T-helper 1 cell treated with Interleukin-12 subunit alpha and Interleukin-12 subunit beta and Interleukin-4 antibody, amounts not matched to agents 30 μg/mL and 1 μg/mL, for 36 hours (primary cell): ENCODE measurements around the gene ASIC2.
A peak's percentile ranks its signal among the peaks of the same experiment; 100 is the strongest.
"Not testable (repeated sequence)": the region's sequence is repeated elsewhere in the genome, so short reads cannot be mapped to it uniquely, and the experiment has no call there.

Experiments
- H3K27ac Mint-ChIP-seq: one replicate; pipeline ENCODE4 v1.8.0; 2021; ENCODE audit warnings: mild to moderate bottlenecking, mixed read lengths
- H3K27me3 Mint-ChIP-seq: one replicate; pipeline ENCODE4 v1.8.0; 2021; ENCODE audit warnings: low read depth, mixed read lengths
- H3K36me3 Mint-ChIP-seq: one replicate; pipeline ENCODE4 v1.8.0; 2021; ENCODE audit warnings: low read depth, mixed read lengths
- H3K4me1 Mint-ChIP-seq: one replicate; pipeline ENCODE4 v1.8.0; 2021; ENCODE audit warnings: low read depth, mixed read lengths
- H3K4me3 Mint-ChIP-seq: one replicate; pipeline ENCODE4 v1.8.0; 2021; ENCODE audit warnings: mild to moderate bottlenecking, moderate library complexity, mixed read lengths
- H3K9me3 Mint-ChIP-seq: one replicate; pipeline ENCODE4 v1.8.0; 2021; ENCODE audit warnings: mixed read lengths

Gene ASIC2

DNA sequence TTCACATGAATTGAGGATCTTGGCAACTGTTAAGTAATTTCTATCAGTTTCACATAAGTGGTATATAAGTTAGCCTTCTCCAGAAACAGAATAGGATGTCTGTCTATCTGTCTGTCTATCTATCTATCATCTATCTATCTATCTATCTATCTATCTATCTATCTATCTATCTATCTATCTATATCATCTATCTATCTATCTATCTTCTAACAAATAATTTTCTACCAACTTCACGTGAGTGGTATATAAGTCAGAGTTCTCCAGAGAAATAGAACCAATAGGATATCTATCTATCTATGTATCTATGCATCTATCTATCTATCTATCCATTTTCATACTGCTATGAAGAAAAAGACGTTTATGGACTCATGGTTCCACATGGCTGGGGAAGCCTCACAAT lies 312.9 kb downstream of the ASIC2 start:
- H3K36me3 Mint-ChIP-seq, result no peaks in the 10 kb centered on the region
- H3K4me1 Mint-ChIP-seq, result no peaks in the 10 kb centered on the region
- H3K9me3 Mint-ChIP-seq, result peaks cover 22% of the 10 kb centered on the region
- peaks cover 13% of the 10 kb centered on the region for H3K27me3 Mint-ChIP-seq
- no peak overlapping the region for H3K4me3 Mint-ChIP-seq
- H3K27ac Mint-ChIP-seq, result no peak overlapping the region

DNA sequence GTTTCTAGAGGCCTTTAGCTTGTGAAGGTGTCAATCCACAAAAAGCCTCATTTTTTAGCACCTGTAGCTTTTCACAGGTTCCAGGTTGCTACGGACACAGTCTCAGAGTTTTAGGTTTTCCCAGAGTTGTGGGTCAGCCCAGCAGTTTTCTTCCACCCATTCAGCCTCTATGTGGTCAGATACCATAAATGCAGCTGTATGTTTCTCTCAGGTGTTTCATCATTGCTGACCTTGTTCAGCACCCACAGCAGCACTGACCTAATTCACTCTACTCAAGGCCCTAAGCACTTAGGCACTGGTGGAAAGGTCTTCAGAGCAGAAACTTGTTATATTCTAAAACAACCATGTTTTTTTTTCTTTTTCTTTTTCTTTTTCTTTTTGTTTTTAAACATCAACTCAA lies 316.5 kb downstream of the ASIC2 start:
- peaks cover 11% of the 10 kb centered on the region for H3K9me3 Mint-ChIP-seq
- H3K4me1 Mint-ChIP-seq, result peaks cover 3% of the 10 kb centered on the region
- peaks cover 8% of the 10 kb centered on the region for H3K27me3 Mint-ChIP-seq
- H3K36me3 Mint-ChIP-seq, result no peaks in the 10 kb centered on the region
- no peak overlapping the region for H3K4me3 Mint-ChIP-seq
- no peak overlapping the region for H3K27ac Mint-ChIP-seq

- Mint-ChIP-seq H3K4me1 (peaks cover 8% of the 10 kb centered on the region), H3K27me3 (peaks cover 8% of the 10 kb centered on the region), H3K36me3 (no peaks in the 10 kb centered on the region), H3K4me3 (no peak overlapping the region), H3K9me3 (peaks cover 11% of the 10 kb centered on the region), H3K27ac (no peak overlapping the region)
Observed at GRCh38 chr17:32976131-32976530, 317.0 kb downstream of the ASIC2 start.

DNA sequence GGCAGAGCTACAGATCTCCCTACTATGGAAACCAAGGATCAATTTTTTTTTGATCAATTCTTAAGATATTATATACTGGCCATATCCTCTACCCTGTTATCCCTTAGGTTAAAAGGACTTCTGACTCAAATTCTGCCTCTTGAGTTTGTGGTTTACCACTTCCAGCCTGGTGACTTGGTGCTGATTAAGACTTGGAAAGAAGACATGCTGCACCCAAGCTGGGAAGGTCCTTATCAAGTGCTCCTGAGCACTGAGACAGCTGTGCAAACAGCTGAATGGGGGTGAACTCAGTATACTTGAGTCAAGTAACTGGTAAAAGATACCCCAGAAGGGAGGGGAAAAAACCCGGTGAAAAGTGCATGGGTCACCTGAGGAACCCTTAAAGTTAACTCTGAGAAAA lies 321.9 kb downstream of the ASIC2 start:
- H3K36me3 Mint-ChIP-seq, result no peaks in the 10 kb centered on the region
- H3K4me3 Mint-ChIP-seq, result peak overlapping the region; percentile 4
- H3K27me3 Mint-ChIP-seq, result peaks cover 21% of the 10 kb centered on the region
- H3K4me1 Mint-ChIP-seq, result peaks cover 15% of the 10 kb centered on the region
- no peak overlapping the region for H3K27ac Mint-ChIP-seq
- H3K9me3 Mint-ChIP-seq, result peaks cover 15% of the 10 kb centered on the region

DNA sequence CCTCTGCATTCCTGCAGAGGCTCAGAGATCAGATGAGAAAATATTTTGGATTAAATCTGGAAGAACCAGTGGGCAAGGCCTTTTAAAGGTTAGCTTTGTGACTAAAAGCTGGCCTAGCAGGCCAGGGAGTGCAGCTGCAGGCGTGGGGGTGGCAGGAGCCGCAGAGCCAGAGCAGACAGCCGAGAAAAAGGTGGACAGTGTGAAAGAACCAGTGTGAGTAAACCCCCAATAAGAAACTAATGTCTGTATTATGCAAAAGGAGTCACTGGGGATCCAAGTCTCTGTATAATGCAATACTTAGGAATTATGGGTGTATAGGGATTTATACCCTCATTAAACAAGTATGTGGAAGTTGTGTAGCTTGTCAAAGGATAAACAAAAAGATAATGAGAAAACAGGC lies 322.8 kb downstream of the ASIC2 start:
- Mint-ChIP-seq H3K4me1 (peaks cover 15% of the 10 kb centered on the region), H3K36me3 (no peaks in the 10 kb centered on the region), H3K27ac (no peak overlapping the region), H3K4me3 (no peak overlapping the region), H3K9me3 (peaks cover 15% of the 10 kb centered on the region), H3K27me3 (peaks cover 28% of the 10 kb centered on the region)

DNA sequence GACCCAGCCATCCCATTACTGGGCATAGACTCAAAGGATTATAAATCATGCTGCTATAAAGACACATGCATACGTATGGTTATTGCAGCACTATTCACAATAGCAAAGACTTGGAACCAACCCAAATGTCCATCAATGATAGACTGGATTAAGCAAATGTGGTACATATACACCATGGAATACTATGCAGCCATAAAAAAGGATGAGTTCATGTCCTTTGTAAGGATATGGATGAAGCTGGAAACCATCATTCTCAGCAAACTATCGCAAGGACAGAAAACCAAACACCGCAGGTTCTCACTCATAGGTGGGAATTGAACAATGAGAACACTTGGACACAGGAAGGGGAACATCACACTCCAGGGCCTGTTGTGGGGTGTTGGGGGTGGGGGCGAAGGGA lies 323.9 kb downstream of the ASIC2 start:
- H3K27ac Mint-ChIP-seq, H3K4me3 Mint-ChIP-seq: not testable (repeated sequence)
- peaks cover 15% of the 10 kb centered on the region for H3K9me3 Mint-ChIP-seq

DNA sequence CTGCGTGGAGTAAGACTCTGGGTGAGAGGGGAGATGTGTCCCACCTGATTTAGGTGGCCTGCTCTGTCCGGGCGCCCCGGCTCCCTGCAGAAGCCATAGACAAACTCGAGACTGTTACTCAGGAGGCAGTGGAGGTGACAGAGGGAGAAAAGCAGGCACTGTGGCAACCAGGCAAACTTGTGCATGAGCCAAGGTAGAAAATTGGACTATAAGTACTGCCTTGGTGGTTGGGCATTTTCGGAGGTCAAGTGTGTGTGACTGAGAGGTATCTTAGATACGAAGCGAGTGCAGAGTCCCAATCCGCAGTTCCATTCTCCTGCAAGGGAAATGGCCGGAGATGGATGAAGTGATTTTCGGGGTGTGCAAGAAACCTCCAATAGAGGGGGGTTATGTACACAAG lies 328.6 kb downstream of the ASIC2 start:
- peaks cover 53% of the 10 kb centered on the region for H3K27me3 Mint-ChIP-seq
- no peak overlapping the region for H3K27ac Mint-ChIP-seq
- H3K4me3 Mint-ChIP-seq, result no peak overlapping the region
- no peaks in the 10 kb centered on the region for H3K4me1 Mint-ChIP-seq
- H3K36me3 Mint-ChIP-seq, result no peaks in the 10 kb centered on the region
- H3K9me3 Mint-ChIP-seq, result peaks cover 7% of the 10 kb centered on the region

More for the DNA sequence above, 323.9 kb downstream of the ASIC2 start:
- peaks cover 35% of the 10 kb centered on the region for H3K27me3 Mint-ChIP-seq
- peaks cover 15% of the 10 kb centered on the region for H3K4me1 Mint-ChIP-seq
- H3K36me3 Mint-ChIP-seq, result not testable (repeated sequence)
